Aorta (tissue), 5 donors: ENCODE results near the gene NOX3. TPM values are rescaled to one million over a fixed set of nuclear protein-coding genes. Genes with fewer than 3 reads are reported as not detected.

ENCODE experiments used
- ATAC-seq: fragments of 200-7000 bp; cut with Tn5 transposase; one replicate; pipeline ENCODE4 v1.9.1; 2022; ENCODE audit warnings: moderate library complexity; ENCODE audit not compliant: low FRiP score
- DNase-seq, 2 donors: peaks; one replicate each; pipeline ENCODE4 v3.0.0-alpha.2; 2020
- H3K27ac ChIP-seq, 2 donors: one replicate each; pipeline ENCODE4 v1.5.1; 2013; ENCODE audit warnings: low read length in 2 of 2, mild to moderate bottlenecking in 2 of 2, moderate library complexity in 2 of 2, control low read depth in 1 of 2, inconsistent platforms in 1 of 2, low read depth in 1 of 2
- H3K27me3 ChIP-seq, 2 donors: one replicate each; pipeline ENCODE4 v1.6.1; 2013; ENCODE audit warnings: control low read depth in 1 of 2, low read length in 1 of 2, mild to moderate bottlenecking in 1 of 2, moderate library complexity in 1 of 2; ENCODE audit not compliant: insufficient read depth in 2 of 2, control insufficient read depth in 1 of 2
- H3K36me3 ChIP-seq, 2 donors: one replicate each; pipeline ENCODE4 v1.6.1; 2013; ENCODE audit warnings: control low read depth in 1 of 2, low read length in 1 of 2, mild to moderate bottlenecking in 1 of 2; ENCODE audit not compliant: insufficient read depth in 2 of 2, control insufficient read depth in 1 of 2
- H3K4me1 ChIP-seq, 2 donors: one replicate each; pipeline ENCODE4 v1.6.1; 2013; ENCODE audit warnings: low read length in 2 of 2, control low read depth in 1 of 2, mild to moderate bottlenecking in 1 of 2, moderate library complexity in 1 of 2; ENCODE audit not compliant: insufficient read depth in 2 of 2, control insufficient read depth in 1 of 2
- H3K4me3 ChIP-seq, 2 donors: one replicate each; pipeline ENCODE4 v1.5.1; 2013; ENCODE audit warnings: low read length in 2 of 2, control low read depth in 1 of 2, mild to moderate bottlenecking in 1 of 2
- H3K9me3 ChIP-seq: one replicate; pipeline ENCODE4 v1.6.1; 2013; ENCODE audit warnings: mild to moderate bottlenecking, low read length; ENCODE audit not compliant: control insufficient read depth
- WGBS, 2 donors: extraction: QIAGEN DNeasy Blood & Tissue Kit; methylation state at CpG; one replicate each; pipeline ENCODE4 v1.1.7; 2013; 5-methylcytosine and 5-hydroxymethylcytosine counted together
- intact Hi-C, 2 donors: fragments of 100-400 bp; cut with DNase I; formaldehyde crosslinking; loops; one replicate each; pipeline versions ENCODE4 v1.14.2 to v1.15.0; 2022
- polyA plus RNA-seq, 2 donors: library from polyadenylated mRNA; stranded (reverse); fragments of 200-250 nt; gene quantifications; one replicate each; pipeline ENCODE4 v1.2.3, GENCODE V29; 2013
- total RNA-seq, 2 donors: library from RNA; stranded (reverse); fragmentation: NEBNext Ultra II Directional; extraction: Animal tissue kit (Norgen Biotek cat#: 25700); gene quantifications; one replicate each; pipeline ENCODE4 v1.2.1, GENCODE V29; 2021
- donor health status: healthy with polysubstance abuse.
- donor health status: Bipolar disorder and iron deficiency.
- donor health status: DM: no; HTN: no; CAD: no.
- donor health status: DM: no; HTN: no; CAD: no.
- donor health status: DM: yes; HTN: yes; CAD: no.

Gene NOX3
- total and polyA plus RNA-seq, 4 donors: not detected

DNA sequence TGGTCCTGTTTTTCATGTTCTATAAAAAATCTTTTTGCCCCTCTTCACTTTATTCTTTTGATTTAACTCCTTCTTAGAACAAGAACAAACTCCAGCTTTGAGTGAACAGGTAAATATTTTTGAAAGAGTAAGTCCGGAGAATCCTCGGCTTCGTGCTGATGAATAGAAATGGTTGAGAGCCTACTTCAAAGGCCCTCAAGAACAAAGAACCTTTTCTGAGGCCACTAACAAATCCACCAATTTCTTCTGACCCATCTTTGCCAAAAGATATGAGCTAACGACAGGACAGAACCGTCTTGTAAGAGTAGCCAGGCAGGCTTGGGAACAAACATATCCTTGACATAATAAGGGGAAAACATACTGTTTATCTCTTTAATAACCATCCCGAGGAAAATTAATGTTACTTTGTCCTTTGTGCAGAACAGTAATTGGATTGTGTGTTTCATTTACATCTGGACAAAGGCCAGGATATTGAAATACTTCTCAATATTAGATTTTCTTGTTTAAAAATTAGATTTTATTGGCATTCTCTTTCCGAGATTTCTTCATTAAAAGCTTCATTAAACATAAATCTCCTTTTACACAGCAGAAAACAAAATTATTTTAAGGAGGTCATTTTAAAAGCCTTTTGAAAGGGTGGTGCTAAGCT lies 52.9 kb downstream of the NOX3 start:
- intact Hi-C loops: no loop called here
- H3K4me3 ChIP-seq: no peak overlapping the region

DNA sequence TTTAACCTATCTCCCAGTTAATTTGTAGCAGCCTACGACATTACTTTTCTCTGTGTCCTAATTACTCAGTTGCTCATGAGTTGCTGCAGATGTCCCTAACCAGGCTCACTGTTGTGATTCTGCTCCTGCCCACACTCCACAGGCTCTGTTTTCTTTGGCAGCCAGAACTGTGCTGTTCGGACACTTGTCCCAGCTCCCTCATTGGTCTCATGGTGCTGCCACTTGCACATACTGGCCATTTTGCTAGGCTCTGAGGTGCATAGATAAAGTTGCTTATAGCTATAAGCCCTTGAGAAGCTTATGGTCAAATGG lies 55.0 kb downstream of the NOX3 start:
- H3K9me3 ChIP-seq: no peaks in the 10 kb centered on the region
- WGBS, 2 donors: 29 to 40% methylated on average over 2 of the region's 2 CpGs
- no peaks in the 10 kb centered on the region for H3K4me1 ChIP-seq
- no peak overlapping the region for H3K27ac ChIP-seq
- no peak overlapping the region for H3K4me3 ChIP-seq
- DNase-seq: no peak
- intact Hi-C loops: no loop called here
- H3K27me3 ChIP-seq: no peaks in the 10 kb centered on the region
- ATAC-seq: no peak
- no peaks in the 10 kb centered on the region for H3K36me3 ChIP-seq

More for the DNA sequence above, 52.9 kb downstream of the NOX3 start:
- H3K4me1 ChIP-seq: no peaks in the 10 kb centered on the region
- DNase-seq (no peak), ATAC-seq (no peak)
- H3K36me3 ChIP-seq: no peaks in the 10 kb centered on the region
- no peaks in the 10 kb centered on the region for H3K27me3 ChIP-seq
- no peak overlapping the region for H3K27ac ChIP-seq
- WGBS, 2 donors: 75 to 78% methylated on average over 7 of the region's 7 CpGs
- H3K9me3 ChIP-seq: no peaks in the 10 kb centered on the region

DNA sequence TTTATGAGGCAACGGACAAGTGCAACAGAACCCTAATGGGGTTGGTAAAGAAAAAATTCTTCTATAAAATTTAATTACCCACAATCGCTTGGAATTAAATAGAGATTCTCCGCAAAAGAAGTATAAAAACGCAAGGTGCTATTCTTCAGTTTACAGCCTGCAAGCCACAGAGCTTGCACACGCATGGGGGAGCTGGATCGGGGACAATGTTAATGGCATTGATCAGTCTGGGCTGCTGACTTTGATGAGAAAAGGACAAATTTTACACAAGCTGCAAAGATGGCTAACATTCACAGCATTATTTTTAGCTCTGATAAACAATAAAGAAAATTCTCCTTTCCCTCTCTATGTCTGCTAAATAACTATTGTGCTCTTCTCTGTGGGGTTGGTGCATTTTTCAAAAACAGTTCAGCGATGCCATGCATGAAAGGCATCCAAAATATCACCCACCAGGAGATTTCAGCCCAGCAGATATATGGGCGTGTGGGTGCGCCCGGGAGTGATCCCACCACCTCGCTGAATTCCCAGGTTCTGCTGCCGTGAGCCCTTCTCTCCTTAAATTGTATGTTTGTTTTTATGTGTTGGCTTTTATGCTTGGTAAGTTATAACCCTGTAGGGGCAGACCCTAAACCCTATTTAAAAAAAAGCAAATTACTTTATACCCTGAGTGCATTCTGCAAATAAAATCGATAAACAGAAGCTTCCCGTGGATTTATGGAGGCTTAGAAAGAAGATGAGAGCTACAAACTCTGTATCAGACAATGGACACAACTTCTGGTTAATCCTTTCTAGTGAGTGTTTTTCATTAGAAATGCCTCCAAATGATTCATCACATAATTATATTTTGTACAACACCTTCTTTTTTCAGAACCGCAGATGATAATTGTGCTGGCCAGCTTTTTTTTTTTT lies 55.6 kb downstream of the NOX3 start:
- DNase-seq (no peak), ATAC-seq (no peak)

DNA sequence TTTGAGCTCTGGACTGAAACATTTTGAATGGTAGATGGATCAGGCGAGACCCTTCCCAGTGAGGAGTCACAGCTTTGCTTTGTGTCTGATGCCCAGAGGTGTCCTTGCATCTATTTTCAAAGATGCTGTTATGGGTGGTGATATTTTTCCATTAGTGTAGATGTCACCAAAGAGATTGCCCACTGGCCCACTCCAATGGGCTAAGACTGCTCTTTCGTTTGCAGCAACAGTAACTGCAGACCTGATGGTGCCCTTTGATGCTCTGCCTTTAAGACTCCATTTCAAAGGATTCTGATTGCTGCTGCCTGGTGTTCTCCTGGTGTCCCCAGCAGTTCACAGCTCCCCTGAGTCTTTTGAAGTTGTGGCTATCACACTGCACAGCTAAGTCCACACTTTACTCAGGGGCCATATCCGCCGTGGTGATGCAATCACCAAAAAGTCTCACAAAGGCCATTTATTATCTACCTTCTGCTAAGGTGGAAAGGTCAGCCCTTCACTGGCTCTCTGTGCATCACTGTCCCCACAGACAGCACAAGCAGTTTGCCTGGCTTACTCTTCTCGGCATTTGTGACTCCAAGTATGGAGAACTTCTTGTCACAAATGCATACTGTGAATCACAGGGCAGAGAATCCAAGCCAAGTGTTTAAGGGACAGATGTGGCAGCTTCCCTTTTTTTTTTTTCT lies 56.4 kb downstream of the NOX3 start:
- no peak overlapping the region for H3K27ac ChIP-seq

More for the DNA sequence above, 55.6 kb downstream of the NOX3 start:
- WGBS, 2 donors: 70 to 77% methylated on average over 15 of the region's 15 CpGs
- Histone ChIP-seq H3K4me3 (no peak overlapping the region), H3K36me3 (no peaks in the 10 kb centered on the region), H3K9me3 (no peaks in the 10 kb centered on the region), H3K27ac (no peak overlapping the region), H3K27me3 (no peaks in the 10 kb centered on the region), H3K4me1 (no peaks in the 10 kb centered on the region)
- intact Hi-C loops: no loop called here

DNA sequence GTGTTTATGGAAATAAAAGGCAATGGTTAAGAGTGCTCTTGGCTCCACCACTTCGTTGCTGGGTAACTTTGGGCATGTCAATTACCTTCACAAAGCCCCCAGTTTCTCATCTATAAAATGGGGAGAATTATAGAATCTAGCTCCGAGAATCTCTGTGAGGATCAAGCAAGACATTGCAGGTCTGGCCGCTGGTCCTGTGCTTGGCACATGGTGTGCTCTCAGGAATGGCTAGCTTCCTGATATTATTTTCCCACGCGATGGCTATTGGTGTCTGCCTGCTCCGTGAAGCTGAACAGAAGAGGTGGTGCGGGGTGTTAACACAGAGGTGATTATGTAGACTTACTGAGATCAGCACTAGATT lies 57.0 kb downstream of the NOX3 start:
- Histone ChIP-seq H3K4me3 (no peak overlapping the region), H3K9me3 (no peaks in the 10 kb centered on the region), H3K27ac (no peak overlapping the region), H3K4me1 (no peaks in the 10 kb centered on the region), H3K27me3 (no peaks in the 10 kb centered on the region), H3K36me3 (no peaks in the 10 kb centered on the region)
- WGBS, 2 donors: 76 to 78% methylated on average over 7 of the region's 7 CpGs
- no peak for DNase-seq
- ATAC-seq: no peak
- intact Hi-C loops: no loop called here

More for the DNA sequence above, 56.4 kb downstream of the NOX3 start:
- H3K36me3 ChIP-seq: no peaks in the 10 kb centered on the region
- intact Hi-C loops: no loop called here
- H3K4me1 ChIP-seq: no peaks in the 10 kb centered on the region
- no peaks in the 10 kb centered on the region for H3K9me3 ChIP-seq
- no peaks in the 10 kb centered on the region for H3K27me3 ChIP-seq
- H3K4me3 ChIP-seq: no peak overlapping the region
- 47 to 66% methylated on average over 5 of the region's 5 CpGs for WGBS, 2 donors
- DNase-seq (no peak), ATAC-seq (no peak)

DNA sequence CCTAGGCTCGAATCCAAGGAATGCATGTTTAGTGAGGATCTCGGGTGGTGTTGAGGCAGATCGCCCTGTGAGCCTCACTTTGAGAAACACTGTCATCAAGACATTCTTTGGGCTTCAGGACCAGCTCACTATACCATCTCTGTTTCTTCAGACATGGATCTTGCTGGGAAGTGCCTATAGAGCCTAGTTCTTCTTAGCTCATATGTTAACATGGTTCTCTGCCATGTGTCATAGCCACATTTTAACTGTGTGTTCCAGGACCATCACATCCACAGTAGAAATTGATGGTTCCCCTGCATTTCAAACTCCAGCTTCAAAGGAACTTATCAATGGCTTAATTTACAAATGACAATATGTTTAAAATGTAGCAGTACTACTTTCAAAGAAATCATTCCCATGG lies 57.4 kb downstream of the NOX3 start:
- no peak for DNase-seq
- intact Hi-C loops: no loop called here
- Histone ChIP-seq H3K36me3 (no peaks in the 10 kb centered on the region), H3K9me3 (no peaks in the 10 kb centered on the region), H3K27me3 (no peaks in the 10 kb centered on the region), H3K4me3 (no peak overlapping the region), H3K27ac (no peak overlapping the region), H3K4me1 (no peaks in the 10 kb centered on the region)
- no peak for ATAC-seq
- 56 to 70% methylated on average over 3 of the region's 3 CpGs for WGBS, 2 donors

DNA sequence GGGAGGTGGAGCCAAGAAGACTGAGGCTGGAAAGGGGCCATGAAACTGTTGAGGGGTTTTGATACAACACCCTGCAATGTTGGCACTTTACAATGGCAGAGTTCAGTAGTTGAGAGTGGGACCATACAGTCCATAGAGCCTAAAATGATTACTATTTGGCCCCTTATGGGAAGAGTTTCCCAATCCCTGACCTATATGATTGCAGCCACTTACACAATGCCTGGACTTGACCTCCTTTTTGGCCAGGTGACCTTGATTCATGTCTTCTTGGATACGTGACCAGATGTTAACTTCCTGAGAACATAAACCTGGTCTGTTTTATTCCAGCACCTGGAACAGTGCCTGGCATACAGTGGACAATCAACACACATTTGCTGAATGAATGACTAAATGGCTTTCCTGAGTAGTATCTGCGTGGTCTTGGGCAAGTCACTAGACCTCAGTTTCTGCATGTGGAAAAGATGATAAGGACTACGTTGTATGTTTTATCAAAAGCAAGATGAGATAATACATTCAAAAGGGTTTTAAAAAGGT lies 58.4 kb downstream of the NOX3 start:
- H3K27me3 ChIP-seq: no peaks in the 10 kb centered on the region
- 67 to 81% methylated on average over 3 of the region's 3 CpGs for WGBS, 2 donors

DNA sequence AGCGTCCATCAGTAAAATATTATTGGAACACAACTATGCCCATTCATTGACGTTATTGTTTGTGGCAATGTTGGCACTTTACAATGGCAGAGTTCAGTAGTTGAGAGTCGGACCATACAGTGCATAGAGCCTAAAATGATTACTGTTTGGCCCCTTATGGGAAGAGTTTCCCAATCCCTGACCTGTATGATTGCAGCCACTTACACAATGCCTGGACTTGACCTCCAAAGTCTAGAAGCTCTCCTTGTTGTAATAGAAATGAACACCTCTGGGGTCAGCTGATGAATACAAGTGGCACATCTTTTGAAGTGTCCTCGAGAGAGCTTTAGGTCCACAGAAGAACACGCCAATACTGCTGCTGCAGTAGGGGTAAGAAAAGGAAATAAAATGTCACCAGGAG lies 59.0 kb downstream of the NOX3 start:
- Histone ChIP-seq H3K9me3 (no peaks in the 10 kb centered on the region), H3K36me3 (no peaks in the 10 kb centered on the region), H3K4me3 (no peak overlapping the region), H3K27me3 (no peaks in the 10 kb centered on the region), H3K27ac (no peak overlapping the region), H3K4me1 (no peaks in the 10 kb centered on the region)
- intact Hi-C loops: no loop called here
- ATAC-seq (no peak), DNase-seq (no peak)
- 88 to 90% methylated on average over 5 of the region's 5 CpGs for WGBS, 2 donors

More for the DNA sequence above, 58.4 kb downstream of the NOX3 start:
- Histone ChIP-seq H3K27ac (no peak overlapping the region), H3K9me3 (no peaks in the 10 kb centered on the region), H3K4me1 (no peaks in the 10 kb centered on the region), H3K4me3 (no peak overlapping the region), H3K36me3 (no peaks in the 10 kb centered on the region)
- intact Hi-C loops: no loop called here
- ATAC-seq (no peak), DNase-seq (no peak)
